GM11168 (cell line): Measurements from ENCODE around the gene EOLA1.

Source experiments
- in situ Hi-C: fragments of 300-500 bp; cut with MboI; formaldehyde crosslinking; loops from one replicate; pipeline ENCODE4 v1.12.0; 2022; ENCODE audit warnings: low sequenced_read_pairs; ENCODE audit not compliant: unreplicated experiment

EOLA1 gene

GRCh38 chrX:149540621-149541520 lies at the start of gene EOLA1:
TSS of gene EOLA1 (plus strand) at chrX:149541012. CDS start at chrX:149545631, 4,619 bp downstream.
- in situ Hi-C loops: no loop called here

GRCh38 chrX:149491812-149492211 lies 49.0 kb upstream of the EOLA1 start:
- in situ Hi-C loops: no loop called here

GRCh38 chrX:149493567-149494562 lies 46.9 kb upstream of the EOLA1 start:
- in situ Hi-C loops: no loop called here

- in situ Hi-C loops: no loop called here
Measured at GRCh38 chrX:149494844-149495565, 45.8 kb upstream of the EOLA1 start.

- in situ Hi-C loops: no loop called here
Measured at GRCh38 chrX:149495573-149496071, 45.2 kb upstream of the EOLA1 start.

GRCh38 chrX:149497054-149497453 lies 43.8 kb upstream of the EOLA1 start:
- in situ Hi-C loops: no loop called here

- in situ Hi-C loops: no loop called here
Measured at GRCh38 chrX:149497626-149498025, 43.2 kb upstream of the EOLA1 start.

GRCh38 chrX:149498767-149499166 lies 42.0 kb upstream of the EOLA1 start:
- in situ Hi-C loops: no loop called here

GRCh38 chrX:149499766-149500165 lies 41.0 kb upstream of the EOLA1 start:
- in situ Hi-C loops: loop anchor here (25.0 kb wide), 1 partner anchor 138 kb away; the partner anchor contains the start of gene TMEM185A

- in situ Hi-C loops: loop anchor here (25.0 kb wide), 1 partner anchor 134 kb away; the partner anchor contains the start of gene TMEM185A
Measured at GRCh38 chrX:149502923-149503322, 37.9 kb upstream of the EOLA1 start.

GRCh38 chrX:149503446-149503845 lies 37.4 kb upstream of the EOLA1 start:
- in situ Hi-C loops: loop anchor here (25.0 kb wide), 1 partner anchor 134 kb away; the partner anchor contains the start of gene TMEM185A

- in situ Hi-C loops: loop anchor here (25.0 kb wide), 1 partner anchor 133 kb away; the partner anchor contains the start of gene TMEM185A
Measured at GRCh38 chrX:149504226-149504914, 36.4 kb upstream of the EOLA1 start.

- in situ Hi-C loops: loop anchor here (25.0 kb wide), 1 partner anchor 132 kb away; the partner anchor contains the start of gene TMEM185A
Measured at GRCh38 chrX:149504915-149505651, 35.7 kb upstream of the EOLA1 start, which contains the start of gene IDS. TSS of gene IDS (minus strand) at chrX:149505306. CDS start at chrX:149505137, 169 bp downstream.

GRCh38 chrX:149505671-149506070 lies 35.1 kb upstream of the EOLA1 start:
- in situ Hi-C loops: loop anchor here (25.0 kb wide), 1 partner anchor 132 kb away; the partner anchor contains the start of gene TMEM185A

GRCh38 chrX:149506349-149506748 lies 34.5 kb upstream of the EOLA1 start:
- in situ Hi-C loops: loop anchor here (25.0 kb wide), 1 partner anchor 131 kb away; the partner anchor contains the start of gene TMEM185A

- in situ Hi-C loops: loop anchor here (25.0 kb wide), 1 partner anchor 129 kb away; the partner anchor contains the start of gene TMEM185A
Measured at GRCh38 chrX:149508467-149508866, 32.3 kb upstream of the EOLA1 start.

GRCh38 chrX:149510386-149510785 lies 30.4 kb upstream of the EOLA1 start:
- in situ Hi-C loops: loop anchor here (25.0 kb wide), 1 partner anchor 127 kb away; the partner anchor contains the start of gene TMEM185A

GRCh38 chrX:149511081-149511480 lies 29.7 kb upstream of the EOLA1 start:
- in situ Hi-C loops: loop anchor here (25.0 kb wide), 1 partner anchor 126 kb away; the partner anchor contains the start of gene TMEM185A
